ENCODE measurements around the gene PPARD. TPM values are rescaled to one million over a fixed set of nuclear protein-coding genes. Genes with fewer than 3 reads are reported as not detected.

The PPARD gene
- total RNA-seq, 1 donor from 2014 or later, result 30.2 TPM

DNA sequence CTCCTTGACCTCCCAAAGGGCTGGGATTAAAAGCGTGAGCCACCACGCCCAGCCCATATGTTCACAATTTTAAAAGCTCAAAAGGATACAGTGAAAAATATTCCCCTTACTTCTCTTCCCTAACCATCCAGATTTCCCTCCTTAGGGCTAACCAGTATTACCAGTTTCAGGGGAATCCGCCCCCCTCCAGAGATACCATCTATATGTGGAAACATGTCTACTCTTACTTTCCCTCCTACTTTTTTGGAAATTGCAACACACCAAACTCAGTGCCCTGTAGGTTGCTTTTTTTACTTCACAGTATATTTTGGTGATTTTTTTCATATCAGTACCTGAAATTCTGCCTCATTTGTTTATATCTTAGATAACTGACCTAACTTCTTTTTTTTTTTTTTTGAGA is 118.9 kb downstream of the PPARD start:
- ATAC-seq (no peak), DNase-seq (no peak)
- Histone ChIP-seq H3K27ac (no peak overlapping the region), H3K36me3 (peaks cover 22% of the 10 kb centered on the region), H3K27me3 (ENCODE audit: low read depth) (no peaks in the 10 kb centered on the region), H3K9me3 (no peaks in the 10 kb centered on the region), H3K4me3 (no peak overlapping the region), H3K4me1 (no peaks in the 10 kb centered on the region)
- no peak for TF ChIP-seq CTCF (IDR thresholded peaks at IDR 0.05)
- intact Hi-C loops (cut with DNase I), result no loop called here

- H3K4me3 ChIP-seq, result no peak overlapping the region
- no peaks in the 10 kb centered on the region for H3K9me3 ChIP-seq
- peaks cover 4% of the 10 kb centered on the region for H3K4me1 ChIP-seq
- ATAC-seq, result no peak
- TF ChIP-seq CTCF (IDR thresholded peaks at IDR 0.05), result no peak
- intact Hi-C loops (cut with DNase I), result no loop called here
- no peak for DNase-seq
- H3K36me3 ChIP-seq, result peaks cover 26% of the 10 kb centered on the region
- H3K27me3 ChIP-seq (ENCODE audit: low read depth), result no peaks in the 10 kb centered on the region
- H3K27ac ChIP-seq, result no peak overlapping the region
Measured at GRCh38 chr6:35463292-35463691, 120.9 kb downstream of the PPARD start.

- no peaks in the 10 kb centered on the region for H3K9me3 ChIP-seq
- peaks cover 23% of the 10 kb centered on the region for H3K4me1 ChIP-seq
- ATAC-seq (no peak), DNase-seq (no peak)
- no peak overlapping the region for H3K4me3 ChIP-seq
- TF ChIP-seq CTCF (IDR thresholded peaks at IDR 0.05), result no peak
- peaks cover 21% of the 10 kb centered on the region for H3K36me3 ChIP-seq
- intact Hi-C loops (cut with DNase I), result no loop called here
- no peak overlapping the region for H3K27ac ChIP-seq
- no peaks in the 10 kb centered on the region for H3K27me3 ChIP-seq (ENCODE audit: low read depth)
Measured at GRCh38 chr6:35465646-35466045, 123.3 kb downstream of the PPARD start.

- peak within 1 kb of the TSS; percentile 92 for H3K4me3 ChIP-seq
- ATAC-seq (peak; percentile 95 to 98), DNase-seq (peak; percentile 95)
- TF ChIP-seq CTCF (IDR thresholded peaks at IDR 0.05), result peak; percentile 95
- H3K9me3 ChIP-seq, result no peaks in the 10 kb centered on the region
- intact Hi-C loops (cut with DNase I), result no loop called here
- no peaks in the 10 kb centered on the region for H3K27me3 ChIP-seq (ENCODE audit: low read depth)
- peak within 1 kb of the TSS; percentile 88 for H3K27ac ChIP-seq
- peaks cover 38% of the 10 kb centered on the region for H3K4me1 ChIP-seq
- H3K36me3 ChIP-seq, result peaks cover 45% of the 10 kb centered on the region
Measured at GRCh38 chr6:35468181-35468979, 126.0 kb downstream of the PPARD start, which contains the start of gene RPL10A. RPL10A (plus strand) TSS chr6:35468401; CDS start chr6:35468435, 34 bp downstream.

DNA sequence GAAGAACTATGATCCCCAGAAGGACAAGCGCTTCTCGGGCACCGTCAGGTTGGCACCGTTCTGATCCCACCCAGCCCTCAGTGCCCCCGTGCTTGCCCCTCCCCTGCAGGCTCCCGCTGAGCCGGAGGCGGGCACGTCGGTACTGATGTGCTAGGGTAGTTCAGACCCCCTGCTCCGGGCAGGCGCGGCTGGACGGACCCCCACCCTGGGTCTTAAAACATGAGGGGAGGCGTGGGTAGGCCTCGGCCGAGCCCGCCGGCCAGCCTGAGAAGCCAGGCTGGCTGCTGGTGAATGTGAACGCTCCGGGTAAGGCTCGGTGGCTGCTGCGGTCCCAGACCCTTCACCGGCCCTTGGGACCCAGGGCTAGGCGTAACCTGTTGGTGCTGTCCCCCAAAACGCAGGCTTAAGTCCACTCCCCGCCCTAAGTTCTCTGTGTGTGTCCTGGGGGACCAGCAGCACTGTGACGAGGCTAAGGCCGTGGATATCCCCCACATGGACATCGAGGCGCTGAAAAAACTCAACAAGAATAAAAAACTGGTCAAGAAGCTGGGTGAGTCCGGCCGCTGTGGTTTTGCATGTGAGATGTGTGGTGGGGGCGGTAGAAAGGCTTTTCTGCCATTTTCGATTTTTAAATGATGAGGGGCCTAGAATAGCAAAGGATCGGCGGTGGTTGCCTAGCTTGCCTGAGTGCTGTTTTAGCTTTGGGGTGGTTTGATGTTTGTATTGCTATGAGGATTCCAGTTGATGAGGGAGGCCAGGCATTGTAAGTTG is 126.8 kb downstream of the PPARD start:
- intact Hi-C loops (cut with DNase I), result no loop called here
- DNase-seq (no peak), ATAC-seq (peak; percentile 31 to 43)
- TF ChIP-seq CTCF (IDR thresholded peaks at IDR 0.05), result no peak
- peaks cover 53% of the 10 kb centered on the region for H3K36me3 ChIP-seq
- H3K4me3 ChIP-seq, result peak overlapping the region; percentile 92
- no peaks in the 10 kb centered on the region for H3K9me3 ChIP-seq
- no peaks in the 10 kb centered on the region for H3K27me3 ChIP-seq (ENCODE audit: low read depth)
- H3K27ac ChIP-seq, result peak overlapping the region; percentile 88
- peaks cover 38% of the 10 kb centered on the region for H3K4me1 ChIP-seq

Measured in lower lobe of right lung (tissue), 2 donors.